Mucosa of rectum (tissue), 2 donors: ENCODE results near the gene ARFIP2.
"Not testable (repeated sequence)": the region's sequence is repeated elsewhere in the genome, so short reads cannot be mapped to it uniquely, and the experiment has no call there.

Source experiments
- H3K27ac ChIP-seq, 2 donors: one replicate each; pipeline ENCODE4 v1.7.0; 2013; ENCODE audit warnings: inconsistent platforms in 2 of 2, low read depth in 2 of 2, low read length in 2 of 2
- H3K27me3 ChIP-seq, 2 donors: one replicate each; pipeline ENCODE4 v1.7.0; 2013; ENCODE audit warnings: low read length in 2 of 2; ENCODE audit not compliant: control insufficient read depth in 2 of 2, insufficient read depth in 2 of 2
- H3K36me3 ChIP-seq, 2 donors: one replicate each; pipeline ENCODE4 v1.7.0; 2013; ENCODE audit warnings: low read length in 2 of 2; ENCODE audit not compliant: control insufficient read depth in 2 of 2, insufficient read depth in 2 of 2
- H3K4me1 ChIP-seq, 2 donors: one replicate each; pipeline ENCODE4 v1.7.0; 2013; ENCODE audit warnings: low read length in 2 of 2, mild to moderate bottlenecking in 1 of 2; ENCODE audit not compliant: control insufficient read depth in 2 of 2, insufficient read depth in 2 of 2
- H3K4me3 ChIP-seq, 2 donors: one replicate each; pipeline ENCODE4 v1.7.0; 2013; ENCODE audit warnings: low read length in 2 of 2
- H3K9ac ChIP-seq, 2 donors: one replicate each; pipeline ENCODE4 v1.7.0; 2013; ENCODE audit warnings: low read length in 2 of 2, low read depth in 1 of 2, mild to moderate bottlenecking in 1 of 2
- H3K9me3 ChIP-seq, 2 donors: one replicate each; pipeline ENCODE4 v1.7.0; 2013; ENCODE audit warnings: low read length in 2 of 2; ENCODE audit not compliant: control insufficient read depth in 2 of 2
- donor health status: healthy.
- donor health status: Normal muscosa, but diverticular disease.

Gene ARFIP2, protein sequence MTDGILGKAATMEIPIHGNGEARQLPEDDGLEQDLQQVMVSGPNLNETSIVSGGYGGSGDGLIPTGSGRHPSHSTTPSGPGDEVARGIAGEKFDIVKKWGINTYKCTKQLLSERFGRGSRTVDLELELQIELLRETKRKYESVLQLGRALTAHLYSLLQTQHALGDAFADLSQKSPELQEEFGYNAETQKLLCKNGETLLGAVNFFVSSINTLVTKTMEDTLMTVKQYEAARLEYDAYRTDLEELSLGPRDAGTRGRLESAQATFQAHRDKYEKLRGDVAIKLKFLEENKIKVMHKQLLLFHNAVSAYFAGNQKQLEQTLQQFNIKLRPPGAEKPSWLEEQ

DNA sequence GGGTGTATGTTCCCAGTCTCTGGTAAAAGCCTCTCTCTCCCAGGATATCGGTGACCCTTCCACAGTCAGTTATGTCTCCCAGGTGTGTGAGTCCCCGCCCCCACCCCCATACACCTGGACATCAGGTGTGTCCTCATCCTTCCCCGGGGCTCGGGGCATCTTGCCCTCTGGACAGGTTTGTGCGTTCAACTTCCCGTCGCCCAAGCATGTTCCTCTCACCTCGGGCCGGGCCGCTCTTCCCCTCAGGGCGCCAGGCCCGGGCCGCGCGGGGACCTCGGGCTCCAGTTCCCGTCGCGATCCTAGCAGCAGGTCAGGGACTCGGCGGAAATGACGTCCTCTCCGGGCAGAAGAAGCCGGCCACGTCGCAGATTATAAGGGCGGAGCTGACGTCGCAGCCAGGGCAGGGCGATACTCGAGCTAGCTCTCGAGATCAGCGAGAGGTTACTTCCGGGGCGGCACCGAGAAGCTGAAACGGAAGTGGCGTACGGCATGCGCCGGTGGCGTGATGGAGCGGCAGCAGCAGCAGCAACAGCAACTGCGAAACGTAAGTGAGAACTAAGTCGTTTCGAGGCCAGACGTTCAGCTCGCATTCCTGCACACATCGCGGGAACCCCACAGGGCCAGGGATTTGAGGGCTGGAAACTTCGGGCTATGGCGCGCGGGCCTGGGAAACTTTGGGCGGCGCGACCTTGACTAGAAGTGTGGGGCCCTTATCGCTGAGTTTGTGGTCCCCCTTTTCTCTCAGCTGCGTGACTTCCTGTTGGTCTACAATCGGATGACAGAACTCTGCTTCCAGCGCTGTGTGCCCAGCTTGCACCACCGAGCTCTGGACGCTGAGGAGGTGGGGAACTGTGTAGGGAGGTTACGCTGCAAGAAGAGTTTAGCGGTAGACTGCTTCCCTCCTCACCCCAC is at the start of gene ARFIP2, which contains the start of gene TIMM10B:
Gene ARFIP2 (minus strand): TSS at position 320 of the 912 bp plus-strand sequence. CDS start 910 bp downstream, outside the sequence.
Gene TIMM10B (plus strand): TSS at position 490 of the 912 bp plus-strand sequence. CDS start 16 bp downstream, at position 506.
- Histone ChIP-seq H3K9ac (peak within 1 kb of the TSS; percentile 70 to 93), H3K27ac (peak within 1 kb of the TSS; percentile 90 to 95), H3K4me1 (peaks cover 32 to 34% of the 10 kb centered on the region in 2 donors), H3K27me3 (no peaks in the 10 kb centered on the region), H3K4me3 (peak within 1 kb of the TSS; percentile 91 to 98), H3K36me3 (peaks cover 44 to 63% of the 10 kb centered on the region in 2 donors), H3K9me3 (no peaks in the 10 kb centered on the region)

DNA sequence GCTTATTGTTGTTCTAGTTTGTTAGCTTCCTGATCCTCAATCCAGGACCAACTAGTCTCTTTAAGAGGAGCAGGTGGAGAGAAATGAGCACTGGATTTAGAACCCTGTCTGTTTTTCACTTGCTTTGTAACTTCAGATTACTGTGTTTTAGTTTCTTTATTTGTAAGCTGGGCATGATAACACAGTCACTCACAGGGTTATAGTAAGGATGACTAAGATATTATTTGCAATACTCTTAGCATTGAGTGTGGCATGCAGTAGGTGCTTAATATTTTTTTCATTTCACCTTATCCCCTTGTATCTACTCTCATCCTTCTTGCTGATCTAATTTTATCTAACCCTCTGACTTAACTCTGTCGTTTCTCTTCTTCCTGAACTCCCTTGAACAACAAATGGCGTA is 49.7 kb upstream of the ARFIP2 start:
- H3K27me3 ChIP-seq, result no peaks in the 10 kb centered on the region
- no peak overlapping the region for H3K27ac ChIP-seq
- no peaks in the 10 kb centered on the region for H3K9me3 ChIP-seq
- no peaks in the 10 kb centered on the region for H3K4me1 ChIP-seq
- H3K36me3 ChIP-seq, result peaks cover 0 to 4% of the 10 kb centered on the region in 2 donors
- H3K4me3 ChIP-seq, result no peak overlapping the region
- H3K9ac ChIP-seq, result no peak overlapping the region

DNA sequence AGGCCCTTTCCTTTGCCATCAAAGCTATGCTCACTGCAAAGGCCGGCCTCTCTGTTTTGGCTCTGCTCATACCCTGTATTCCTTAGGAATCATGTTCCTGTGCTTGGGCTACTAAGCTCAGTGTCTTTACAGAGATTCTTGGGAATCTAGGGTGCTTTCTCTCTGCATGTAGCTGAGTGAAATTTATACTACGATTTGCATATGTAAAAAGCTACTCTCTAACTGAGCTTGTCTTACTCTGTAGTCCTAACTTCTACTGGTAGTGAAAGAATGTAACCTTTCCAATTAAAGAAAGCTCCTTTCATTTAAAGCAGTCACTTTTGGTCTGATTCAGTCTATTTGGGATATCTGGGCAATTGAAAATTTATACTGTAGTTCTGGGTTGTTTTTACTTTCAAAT is 48.1 kb upstream of the ARFIP2 start:
- no peak overlapping the region for H3K4me3 ChIP-seq
- H3K9me3 ChIP-seq, result no peaks in the 10 kb centered on the region
- peaks cover 0 to 8% of the 10 kb centered on the region in 2 donors for H3K36me3 ChIP-seq
- H3K9ac ChIP-seq, result no peak overlapping the region
- H3K4me1 ChIP-seq, result no peaks in the 10 kb centered on the region
- no peaks in the 10 kb centered on the region for H3K27me3 ChIP-seq
- H3K27ac ChIP-seq, result no peak overlapping the region

DNA sequence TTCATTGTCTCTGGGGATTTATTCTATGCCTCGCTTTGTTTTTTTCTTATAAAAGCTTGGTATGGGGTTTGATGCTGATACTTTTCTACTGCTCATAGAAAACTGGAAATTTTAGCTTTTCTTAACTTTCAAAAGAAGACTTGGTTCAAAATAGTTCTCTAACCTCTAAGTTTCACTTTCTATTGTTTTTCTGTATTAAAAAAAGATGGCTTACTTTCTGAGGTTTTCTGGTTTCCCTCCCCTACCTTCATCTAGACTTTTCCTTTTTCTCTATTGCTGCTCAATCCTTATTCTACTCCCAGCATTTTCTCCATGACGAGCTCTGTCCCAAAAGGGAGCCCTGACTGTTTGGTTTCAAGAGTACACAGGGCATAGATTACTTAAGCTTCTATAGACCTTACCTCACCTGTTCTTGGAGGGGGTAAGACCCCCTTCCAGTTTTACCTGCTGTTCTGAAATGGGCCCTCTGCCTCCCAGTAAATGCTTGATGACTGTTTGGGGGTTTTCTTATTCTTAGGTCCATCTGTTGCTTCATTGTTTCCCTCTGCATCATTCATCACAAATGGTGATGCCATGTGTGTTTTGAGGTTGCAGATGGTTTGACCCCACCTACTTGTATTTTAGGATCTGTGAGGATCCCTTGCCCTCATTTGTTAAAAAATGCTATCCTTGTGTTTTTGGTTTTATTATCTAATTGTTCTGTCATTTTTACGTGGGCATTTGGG is 45.4 kb upstream of the ARFIP2 start:
- H3K36me3 ChIP-seq, result peaks cover 0 to 4% of the 10 kb centered on the region in 2 donors
- H3K27me3 ChIP-seq, result no peaks in the 10 kb centered on the region
- no peaks in the 10 kb centered on the region for H3K4me1 ChIP-seq
- no peak overlapping the region for H3K9ac ChIP-seq
- H3K4me3 ChIP-seq, result no peak overlapping the region
- no peaks in the 10 kb centered on the region for H3K9me3 ChIP-seq
- H3K27ac ChIP-seq, result no peak overlapping the region

DNA sequence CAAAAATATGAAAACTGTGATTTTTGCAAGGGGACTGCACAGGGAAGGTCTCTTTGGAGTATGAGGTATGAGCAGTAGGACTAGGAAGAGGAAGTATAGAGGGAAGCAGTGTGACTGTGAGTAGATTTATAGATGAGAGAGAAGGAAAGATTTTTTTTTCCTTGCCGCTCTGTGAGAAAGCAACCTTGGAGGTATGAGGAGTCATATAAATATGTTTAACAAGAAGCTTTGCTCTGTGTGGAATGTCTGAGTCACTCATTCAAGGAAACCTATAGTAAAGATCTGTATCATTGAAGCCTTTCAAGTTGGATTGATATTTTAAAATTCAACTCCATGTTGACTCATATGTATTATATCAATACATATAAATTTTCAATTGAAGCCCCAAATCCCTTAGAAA is 42.1 kb upstream of the ARFIP2 start:
- Histone ChIP-seq H3K9me3 (no peaks in the 10 kb centered on the region), H3K27ac (no peak overlapping the region), H3K4me3 (no peak overlapping the region), H3K4me1 (no peaks in the 10 kb centered on the region), H3K27me3 (no peaks in the 10 kb centered on the region), H3K36me3 (peaks cover 4% of the 10 kb centered on the region in 2 donors), H3K9ac (no peak overlapping the region)

DNA sequence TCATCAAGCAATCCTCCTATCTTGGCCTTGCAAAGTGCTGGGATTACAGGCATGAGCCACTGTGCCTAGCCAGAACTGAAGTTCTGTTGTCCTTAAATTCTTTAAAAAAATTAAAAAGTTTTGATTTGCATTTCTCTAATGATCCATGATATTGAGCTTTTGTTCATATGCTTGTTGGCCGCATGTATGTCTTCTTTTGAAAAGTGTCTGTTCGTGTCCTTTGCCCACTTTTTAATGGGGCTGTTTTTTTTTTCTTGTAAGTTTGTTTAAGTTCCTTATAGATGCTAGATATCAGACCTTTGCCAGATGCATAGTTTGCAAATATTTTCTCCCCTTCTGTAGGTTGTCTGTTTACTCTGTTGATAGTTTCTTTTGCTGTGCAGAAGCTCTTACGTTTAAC is 40.8 kb upstream of the ARFIP2 start:
- H3K27ac ChIP-seq, H3K9me3 ChIP-seq, H3K27me3 ChIP-seq, H3K4me3 ChIP-seq, H3K9ac ChIP-seq, H3K36me3 ChIP-seq, H3K4me1 ChIP-seq: not testable (repeated sequence)

DNA sequence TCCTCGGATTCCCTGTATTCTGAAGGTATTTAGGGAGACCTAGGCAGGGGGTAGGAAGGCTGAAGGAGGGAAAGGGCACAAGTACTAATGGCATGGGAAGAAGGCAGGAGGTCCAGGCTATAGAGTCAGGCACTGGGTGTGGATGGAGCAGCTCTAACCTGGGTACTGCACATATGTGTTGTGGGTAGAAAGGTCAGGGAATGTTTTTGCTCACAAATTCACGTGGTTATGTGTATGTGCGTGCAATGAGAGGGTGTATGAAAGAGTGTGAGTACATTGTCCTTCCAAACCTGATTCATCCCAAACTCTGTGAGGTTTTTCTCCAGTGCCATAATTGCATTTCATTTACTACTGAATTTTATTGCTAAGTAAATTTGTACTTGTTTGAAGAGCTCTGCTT is 39.1 kb upstream of the ARFIP2 start:
- Histone ChIP-seq H3K36me3 (peaks cover 3 to 4% of the 10 kb centered on the region in 2 donors), H3K27me3 (no peaks in the 10 kb centered on the region), H3K27ac (no peak overlapping the region), H3K4me3 (no peak overlapping the region), H3K9me3 (no peaks in the 10 kb centered on the region), H3K4me1 (no peaks in the 10 kb centered on the region), H3K9ac (no peak overlapping the region)

DNA sequence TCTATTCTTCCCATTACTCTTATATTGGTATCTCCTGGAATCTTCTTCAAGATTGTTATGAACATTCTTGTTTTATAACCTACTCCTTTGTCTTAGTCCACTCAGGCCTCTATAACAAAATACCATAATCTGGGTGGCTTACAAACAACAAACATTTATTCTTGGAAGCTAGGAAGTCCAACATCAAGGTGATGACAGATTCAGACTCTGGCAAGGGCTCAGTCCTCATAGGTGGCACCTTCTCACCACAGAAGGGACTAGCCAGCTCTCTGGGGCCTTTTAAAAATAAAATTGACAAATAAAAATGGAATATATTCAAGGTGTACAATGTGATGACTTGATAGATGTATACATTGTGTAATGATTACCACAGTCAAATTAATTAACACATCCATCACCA is 35.7 kb upstream of the ARFIP2 start:
- no peak overlapping the region for H3K9ac ChIP-seq
- no peaks in the 10 kb centered on the region for H3K9me3 ChIP-seq
- H3K4me1 ChIP-seq, result no peaks in the 10 kb centered on the region

DNA sequence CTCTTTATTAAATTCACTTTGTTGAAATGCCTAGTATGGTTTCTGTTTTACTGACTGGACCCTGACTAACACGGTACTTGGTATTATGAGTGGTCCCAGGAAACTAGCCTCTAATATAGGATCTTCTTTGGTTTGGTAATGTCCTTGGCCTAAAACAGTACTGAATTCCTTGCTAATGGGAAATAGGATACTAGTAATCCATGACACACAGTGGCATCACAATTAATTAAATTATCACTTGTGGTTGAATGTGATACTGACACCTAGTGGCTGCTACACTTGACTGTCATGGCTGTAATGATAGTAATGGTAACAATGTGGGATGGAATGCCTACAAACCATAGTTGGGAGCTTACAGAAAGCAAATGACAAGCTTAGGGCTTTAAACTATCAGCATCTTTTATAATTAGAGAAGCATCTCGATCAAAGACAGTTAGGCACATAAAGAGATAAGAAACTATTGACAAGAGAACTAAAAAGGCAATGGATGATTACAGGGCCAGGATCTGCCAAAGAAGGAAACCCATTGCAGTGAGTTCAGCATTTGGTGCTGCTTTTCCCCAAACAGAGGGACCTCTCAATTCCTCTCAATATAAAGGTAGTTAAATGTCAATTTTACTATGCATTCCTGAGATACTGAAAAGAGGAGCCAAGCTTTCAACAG is 24.6 kb upstream of the ARFIP2 start:
- no peak overlapping the region for H3K27ac ChIP-seq
- no peak overlapping the region for H3K9ac ChIP-seq
- no peaks in the 10 kb centered on the region for H3K4me1 ChIP-seq
- peaks cover 6 to 8% of the 10 kb centered on the region in 2 donors for H3K36me3 ChIP-seq
- H3K4me3 ChIP-seq, result no peak overlapping the region
- H3K27me3 ChIP-seq, result no peaks in the 10 kb centered on the region
- no peaks in the 10 kb centered on the region for H3K9me3 ChIP-seq

More for the DNA sequence above, 35.7 kb upstream of the ARFIP2 start:
- no peak overlapping the region for H3K27ac ChIP-seq
- H3K4me3 ChIP-seq, result no peak overlapping the region
- H3K27me3 ChIP-seq, result no peaks in the 10 kb centered on the region
- H3K36me3 ChIP-seq, result peaks cover 6 to 8% of the 10 kb centered on the region in 2 donors
